ENCODE data around the gene PHC2.

Gene PHC2

GRCh38 chr1:33445108-33445507 lies 14.2 kb upstream of the PHC2 start:
- no peak for DNase-seq

- DNase-seq: no peak
Observed at GRCh38 chr1:33443705-33444180, 12.8 kb upstream of the PHC2 start.

- DNase-seq: no peak
Observed at GRCh38 chr1:33443080-33443704, 12.3 kb upstream of the PHC2 start.

GRCh38 chr1:33442141-33442540 lies 11.2 kb upstream of the PHC2 start:
- no peak for DNase-seq

- no peak for DNase-seq
Observed at GRCh38 chr1:33441088-33441745, 10.3 kb upstream of the PHC2 start.

GRCh38 chr1:33439662-33440061 lies 8.8 kb upstream of the PHC2 start:
- DNase-seq: no peak

- DNase-seq: no peak
Observed at GRCh38 chr1:33438364-33439160, 7.7 kb upstream of the PHC2 start.

- DNase-seq: no peak
Observed at GRCh38 chr1:33436557-33437285, 5.8 kb upstream of the PHC2 start.

GRCh38 chr1:33435096-33435820 lies 4.4 kb upstream of the PHC2 start:
- no peak for DNase-seq

GRCh38 chr1:33434363-33434750 lies 3.5 kb upstream of the PHC2 start:
- DNase-seq: no peak

- no peak for DNase-seq
Observed at GRCh38 chr1:33433509-33434362, 2.8 kb upstream of the PHC2 start.

GRCh38 chr1:33429856-33430691 lies 821 bp downstream of the PHC2 start:
- peak; percentile 17 for DNase-seq

- no peak for DNase-seq
Observed at GRCh38 chr1:33429332-33429731, 1.6 kb downstream of the PHC2 start.

- DNase-seq: no peak
Observed at GRCh38 chr1:33428661-33429060, 2.2 kb downstream of the PHC2 start.

- DNase-seq: no peak
Observed at GRCh38 chr1:33426916-33427315, 4.0 kb downstream of the PHC2 start.

- DNase-seq: no peak
Observed at GRCh38 chr1:33425900-33426299, 5.0 kb downstream of the PHC2 start.

- no peak for DNase-seq
Observed at GRCh38 chr1:33424610-33425009, 6.3 kb downstream of the PHC2 start.

- DNase-seq: no peak
Observed at GRCh38 chr1:33424205-33424604, 6.7 kb downstream of the PHC2 start.

- no peak for DNase-seq
Observed at GRCh38 chr1:33420870-33421775, 9.8 kb downstream of the PHC2 start.

Measured in activated gamma-delta T cell (primary cell).